CD14-positive monocyte (primary cell): Measurements from ENCODE around the gene MAP2K5. TPM values are rescaled to one million over a fixed set of nuclear protein-coding genes. Genes with fewer than 3 reads are reported as not detected.

Source experiments
- DNase-seq, 3 donors: peaks; one replicate each; pipeline ENCODE4 v3.0.0-alpha.2; 2011 to 2022
- H2AFZ ChIP-seq: 2 replicates; pipeline ENCODE4 v1.6.0; 2012; ENCODE audit warnings: mild to moderate bottlenecking, low read depth, low read length, inconsistent platforms; ENCODE audit not compliant: insufficient read depth, poor library complexity, severe bottlenecking
- H3K27ac ChIP-seq, 2 donors: 1 replicate in 1 of 2; 2 replicates in 1 of 2; pipeline ENCODE4 v1.5.1; 2012 to 2013; ENCODE audit warnings: low read length in 2 of 2, control low read depth in 1 of 2, inconsistent platforms in 1 of 2, low read depth in 1 of 2, mild to moderate bottlenecking in 1 of 2
- H3K27me3 ChIP-seq, 2 donors: one replicate each; pipeline versions ENCODE4 v1.6.0 to v1.6.1; 2011 to 2013; ENCODE audit warnings: low read length in 2 of 2; ENCODE audit not compliant: control insufficient read depth in 2 of 2, insufficient read depth in 2 of 2
- H3K36me3 ChIP-seq, 2 donors: replicated peaks in 1 of 2; 1 replicate in 1 of 2; 2 replicates in 1 of 2; pipeline versions ENCODE4 v1.5.1 to v1.6.1; 2012 to 2013; ENCODE audit warnings: low read length in 2 of 2, control low read depth in 1 of 2, inconsistent platforms in 1 of 2, mild to moderate bottlenecking in 1 of 2; ENCODE audit not compliant: insufficient read depth in 2 of 2, control insufficient read depth in 1 of 2
- H3K4me1 ChIP-seq, 2 donors: 1 replicate in 1 of 2; 2 replicates in 1 of 2; pipeline versions ENCODE4 v1.5.1 to v1.6.1; 2012 to 2013; ENCODE audit warnings: low read length in 2 of 2, control low read depth in 1 of 2, inconsistent platforms in 1 of 2, mild to moderate bottlenecking in 1 of 2, moderate library complexity in 1 of 2; ENCODE audit not compliant: insufficient read depth in 2 of 2, control insufficient read depth in 1 of 2
- H3K4me2 ChIP-seq: replicated peaks from 2 replicates; pipeline ENCODE3; 2012; ENCODE audit warnings: low read length, moderate library complexity, mild to moderate bottlenecking; ENCODE audit not compliant: poor library complexity, severe bottlenecking; ENCODE audit errors: extremely low read depth
- H3K4me3 ChIP-seq, 3 experiments: fragments of 200-600 bp in 1 of 3; sonication (generic) in 1 of 3; replicated peaks in 1 of 3; 1 replicate in 2 of 3; 2 replicates in 1 of 3; pipeline ENCODE4 v1.5.1; 2011 to 2013; ENCODE audit warnings: low read length in 3 of 3, mild to moderate bottlenecking in 3 of 3, control low read depth in 2 of 3, low read depth in 2 of 3, inconsistent platforms in 1 of 3, moderate library complexity in 1 of 3
- H3K79me2 ChIP-seq: 2 replicates; pipeline ENCODE4 v1.6.0; 2012; ENCODE audit warnings: mild to moderate bottlenecking, control low read depth, inconsistent platforms, low read length, moderate library complexity; ENCODE audit not compliant: insufficient read depth
- H3K9ac ChIP-seq: 2 replicates; pipeline ENCODE4 v1.6.0; 2017; ENCODE audit warnings: low read length, mild to moderate bottlenecking; ENCODE audit not compliant: insufficient read depth, poor library complexity, severe bottlenecking
- H3K9me3 ChIP-seq, 2 donors: replicated peaks in 1 of 2; 1 replicate in 1 of 2; 2 replicates in 1 of 2; pipeline versions ENCODE4 v1.5.1 to v1.6.1; 2012 to 2013; ENCODE audit warnings: low read length in 2 of 2, control low read depth in 1 of 2; ENCODE audit not compliant: control insufficient read depth in 1 of 2, insufficient read depth in 1 of 2
- H4K20me1 ChIP-seq: 2 replicates; pipeline ENCODE4 v1.6.0; 2012; ENCODE audit warnings: mild to moderate bottlenecking, low read length, control low read depth, moderate library complexity; ENCODE audit not compliant: insufficient read depth
- H3K27ac Mint-ChIP-seq, 7 donors: one replicate each; pipeline ENCODE4 v1.8.0; 2020; ENCODE audit warnings: mild to moderate bottlenecking in 7 of 7, mixed read lengths in 7 of 7, moderate library complexity in 6 of 7, inconsistent platforms in 2 of 7
- H3K27me3 Mint-ChIP-seq, 3 donors: one replicate each; pipeline ENCODE4 v1.8.0; 2021 to 2022; ENCODE audit warnings: low read depth in 3 of 3, mild to moderate bottlenecking in 3 of 3, mixed read lengths in 3 of 3, moderate library complexity in 3 of 3, inconsistent platforms in 1 of 3
- H3K36me3 Mint-ChIP-seq, 2 donors: one replicate each; pipeline ENCODE4 v1.8.0; 2020; ENCODE audit warnings: mixed read lengths in 2 of 2, inconsistent platforms in 1 of 2, mild to moderate bottlenecking in 1 of 2
- H3K4me1 Mint-ChIP-seq: one replicate; pipeline ENCODE4 v1.8.0; 2020; ENCODE audit warnings: mild to moderate bottlenecking, mixed read lengths
- H3K4me3 Mint-ChIP-seq, 2 donors: one replicate each; pipeline ENCODE4 v1.8.0; 2020; ENCODE audit warnings: mild to moderate bottlenecking in 2 of 2, mixed read lengths in 2 of 2, moderate library complexity in 1 of 2
- H3K9me3 Mint-ChIP-seq, 7 donors: one replicate each; pipeline ENCODE4 v1.8.0; 2020 to 2022; ENCODE audit warnings: mixed read lengths in 7 of 7, mild to moderate bottlenecking in 6 of 7, moderate library complexity in 6 of 7, inconsistent platforms in 2 of 7
- CTCF ChIP-seq: fragments of 200-600 bp; IDR thresholded peaks from one replicate; pipeline ENCODE4 v1.8.0; 2022; ENCODE audit warnings: antibody characterized with exemption, mild to moderate bottlenecking
- WGBS: methylation state at CpG from one replicate; pipeline ENCODE4 v1.1.5; 2013; ENCODE audit warnings: missing lambda C conversion rate; ENCODE audit not compliant: insufficient coverage; 5-methylcytosine and 5-hydroxymethylcytosine counted together
- intact Hi-C, 2 donors: fragments of 100-400 bp; cut with micrococcal nuclease; formaldehyde crosslinking; loops; one replicate each; pipeline versions ENCODE4 v1.15.0 to v1.15.1; 2023
- polyA plus RNA-seq, 3 donors: library from polyadenylated mRNA; depleted of rRNA in 1 of 3; unstranded in 2 of 3; stranded (reverse) in 1 of 3; fragments of 300-500 nt in 2 of 3; fragments of >200 nt in 1 of 3; fragmentation: Illumina TruSeq in 2 of 3; gene quantifications; 1 replicate in 2 of 3; 2 replicates in 1 of 3; pipeline ENCODE4 v1.2.3, GENCODE V29; 2012 to 2021

The MAP2K5 gene
- polyA plus RNA-seq, 3 donors = 10.2 to 11.3 (median 10.6) TPM

DNA sequence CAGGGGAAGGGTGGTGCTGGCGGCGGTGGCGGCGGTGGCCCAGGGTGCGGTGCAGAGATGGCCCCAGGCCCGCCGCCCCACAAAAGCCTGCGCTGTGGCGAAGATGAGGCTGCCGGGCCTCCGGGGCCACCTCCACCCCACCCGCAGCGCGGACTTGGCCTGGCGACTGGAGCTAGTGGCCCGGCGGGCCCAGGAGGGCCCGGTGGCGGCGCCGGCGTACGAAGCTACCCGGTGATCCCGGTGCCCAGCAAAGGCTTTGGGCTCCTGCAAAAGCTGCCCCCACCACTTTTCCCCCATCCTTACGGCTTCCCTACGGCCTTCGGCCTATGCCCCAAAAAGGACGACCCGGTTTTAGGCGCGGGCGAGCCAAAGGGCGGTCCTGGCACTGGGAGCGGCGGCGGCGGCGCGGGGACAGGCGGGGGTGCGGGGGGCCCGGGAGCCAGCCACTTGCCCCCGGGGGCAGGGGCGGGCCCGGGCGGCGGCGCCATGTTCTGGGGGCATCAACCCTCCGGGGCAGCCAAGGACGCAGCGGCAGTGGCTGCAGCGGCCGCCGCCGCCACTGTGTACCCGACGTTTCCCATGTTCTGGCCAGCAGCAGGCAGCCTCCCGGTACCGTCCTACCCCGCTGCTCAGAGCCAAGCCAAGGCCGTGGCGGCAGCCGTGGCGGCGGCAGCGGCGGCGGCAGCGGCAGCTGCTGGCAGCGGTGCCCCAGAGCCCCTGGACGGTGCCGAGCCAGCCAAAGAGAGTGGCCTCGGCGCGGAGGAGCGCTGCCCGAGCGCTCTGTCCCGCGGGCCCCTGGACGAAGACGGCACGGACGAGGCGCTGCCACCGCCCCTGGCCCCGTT, 284.4 kb downstream of the MAP2K5 start:
- no peak overlapping the region for H3K27ac Mint-ChIP-seq
- H3K4me3 Mint-ChIP-seq = peak overlapping the region in 1 of 2 donors; percentile 94
- peaks cover 0 to 43% (median 35%) of the 10 kb centered on the region in 7 donors for H3K9me3 Mint-ChIP-seq
- no peak overlapping the region for H2AFZ ChIP-seq
- H3K79me2 ChIP-seq = no peaks in the 10 kb centered on the region
- peaks cover 13 to 26% of the 10 kb centered on the region in 2 donors for H3K36me3 Mint-ChIP-seq
- WGBS = 6% methylated on average over 88 of the region's 88 CpGs
- H3K27me3 Mint-ChIP-seq = peaks cover 76 to 97% (median 82%) of the 10 kb centered on the region in 3 donors
- peaks cover 37 to 72% of the 10 kb centered on the region in 2 donors for H3K4me1 ChIP-seq
- peaks cover 9 to 51% of the 10 kb centered on the region in 2 donors for H3K9me3 ChIP-seq
- intact Hi-C loops = no loop called here
- H4K20me1 ChIP-seq = no peaks in the 10 kb centered on the region
- peaks cover 80 to 88% of the 10 kb centered on the region in 2 donors for H3K27me3 ChIP-seq
- H3K4me1 Mint-ChIP-seq = peaks cover 55% of the 10 kb centered on the region
- no peak overlapping the region for H3K4me3 ChIP-seq
- H3K9ac ChIP-seq = no peak overlapping the region
- H3K27ac ChIP-seq = no peak overlapping the region
- TF ChIP-seq CTCF = no peak
- H3K36me3 ChIP-seq = no peaks in the 10 kb centered on the region
- DNase-seq = no peak
- H3K4me2 ChIP-seq = no peak overlapping the region

- peaks cover 80 to 88% of the 10 kb centered on the region in 2 donors for H3K27me3 ChIP-seq
- peaks cover 55% of the 10 kb centered on the region for H3K4me1 Mint-ChIP-seq
Observed at GRCh38 chr15:67827562-67828277, 285.2 kb downstream of the MAP2K5 start.

More at GRCh38 chr15:67827562-67828277, 285.2 kb downstream of the MAP2K5 start:
- no peak overlapping the region for H3K9ac ChIP-seq
- H3K4me2 ChIP-seq = peak overlapping the region; percentile 35
- intact Hi-C loops = no loop called here
- 7% methylated on average over 91 of the region's 91 CpGs for WGBS
- DNase-seq = no peak
- TF ChIP-seq CTCF = no peak
- peaks cover 37 to 73% of the 10 kb centered on the region in 2 donors for H3K4me1 ChIP-seq
- H3K36me3 ChIP-seq = no peaks in the 10 kb centered on the region
- H3K27me3 Mint-ChIP-seq = peaks cover 76 to 96% (median 82%) of the 10 kb centered on the region in 3 donors
- no peaks in the 10 kb centered on the region for H3K79me2 ChIP-seq
- H3K9me3 ChIP-seq = peaks cover 9 to 53% of the 10 kb centered on the region in 2 donors
- peak overlapping the region in 1 of 2 donors; percentile 77 for H3K4me3 Mint-ChIP-seq
- H3K27ac Mint-ChIP-seq = no peak overlapping the region
- no peaks in the 10 kb centered on the region for H4K20me1 ChIP-seq
- H3K9me3 Mint-ChIP-seq = peaks cover 0 to 43% (median 33%) of the 10 kb centered on the region in 7 donors
- H3K4me3 ChIP-seq = no peak overlapping the region
- no peak overlapping the region for H3K27ac ChIP-seq
- H2AFZ ChIP-seq = no peak overlapping the region
- H3K36me3 Mint-ChIP-seq = peaks cover 13 to 26% of the 10 kb centered on the region in 2 donors
